Omental fat pad (tissue), 4 donors: ENCODE data around the gene CCM2. TPM values are rescaled to one million over a fixed set of nuclear protein-coding genes. Genes with fewer than 3 reads are reported as not detected.

Experiments used
- ATAC-seq: fragments of 150-250 bp; one replicate; pipeline ENCODE4 v1.9.1; 2016; ENCODE audit warnings: mild to moderate bottlenecking, moderate library complexity; ENCODE audit not compliant: low FRiP score
- DNase-seq: peaks from one replicate; pipeline ENCODE4 v3.0.0-alpha.2; 2019; ENCODE audit warnings: low spot score
- CTCF ChIP-seq, 3 donors: fragments of 450-650 bp; IDR thresholded peaks; one replicate each; pipeline ENCODE4 v1.5.1; 2016 to 2017; ENCODE audit warnings: antibody characterized with exemption in 3 of 3, mild to moderate bottlenecking in 3 of 3, moderate library complexity in 2 of 3
- total RNA-seq, 4 donors: library from RNA; depleted of rRNA; stranded (reverse); fragments of >200 nt; gene quantifications; one replicate each; pipeline ENCODE4 v1.1.0, GENCODE V29; 2016

Gene CCM2
- total RNA-seq, 4 donors from 2014 or later: 40.5 to 61.7 (median 57.6) TPM

DNA sequence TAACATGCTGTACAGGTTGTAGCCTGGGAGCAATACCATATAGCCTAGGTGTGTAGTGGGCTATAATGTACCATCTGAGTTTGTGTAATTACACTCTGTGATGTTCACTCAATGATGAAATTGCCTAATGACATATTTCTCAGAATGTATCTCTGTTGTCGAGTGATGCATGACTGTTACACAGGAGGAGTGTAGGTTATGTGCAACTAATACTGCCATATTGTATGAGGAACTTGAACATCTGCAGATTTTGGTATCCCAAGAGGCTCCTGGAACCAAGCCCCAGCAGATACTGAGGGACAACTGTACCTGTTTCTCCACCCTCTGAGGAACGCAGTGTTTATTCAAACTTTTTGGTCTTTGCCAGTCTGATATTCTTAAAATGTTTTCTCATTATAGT is 50.2 kb downstream of the CCM2 start:
- no peak for TF ChIP-seq CTCF (IDR thresholded peaks at IDR 0.05)

GRCh38 chr7:45052011-45052410 is 52.0 kb downstream of the CCM2 start:
- DNase-seq (no peak), ATAC-seq (no peak)
- TF ChIP-seq CTCF (IDR thresholded peaks at IDR 0.05): no peak

More for the DNA sequence above, 50.2 kb downstream of the CCM2 start:
- no peak for ATAC-seq
- no peak for DNase-seq

DNA sequence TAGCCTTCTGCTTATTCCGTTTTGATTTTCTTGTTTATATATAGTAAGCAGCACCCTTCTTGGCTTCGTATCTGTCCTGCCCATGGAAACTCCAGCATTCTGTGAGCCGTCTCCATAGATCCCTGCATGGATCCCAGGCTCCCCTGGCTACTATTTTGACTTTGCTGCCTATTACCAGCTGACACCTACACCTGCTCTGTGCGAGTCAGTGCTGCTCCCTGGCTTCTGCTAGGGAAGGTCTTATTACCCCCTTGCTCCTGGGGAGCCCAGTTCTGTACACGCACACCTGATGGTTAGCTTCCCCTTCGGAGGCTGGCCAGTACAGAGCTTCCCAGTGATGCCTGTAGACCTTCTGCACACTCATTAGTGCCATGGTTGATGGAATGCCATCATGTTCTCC is 53.4 kb downstream of the CCM2 start:
- no peak for TF ChIP-seq CTCF (IDR thresholded peaks at IDR 0.05)
- ATAC-seq (no peak), DNase-seq (no peak)

GRCh38 chr7:45053941-45054340 is 53.9 kb downstream of the CCM2 start:
- DNase-seq (no peak), ATAC-seq (no peak)
- TF ChIP-seq CTCF (IDR thresholded peaks at IDR 0.05): no peak

DNA sequence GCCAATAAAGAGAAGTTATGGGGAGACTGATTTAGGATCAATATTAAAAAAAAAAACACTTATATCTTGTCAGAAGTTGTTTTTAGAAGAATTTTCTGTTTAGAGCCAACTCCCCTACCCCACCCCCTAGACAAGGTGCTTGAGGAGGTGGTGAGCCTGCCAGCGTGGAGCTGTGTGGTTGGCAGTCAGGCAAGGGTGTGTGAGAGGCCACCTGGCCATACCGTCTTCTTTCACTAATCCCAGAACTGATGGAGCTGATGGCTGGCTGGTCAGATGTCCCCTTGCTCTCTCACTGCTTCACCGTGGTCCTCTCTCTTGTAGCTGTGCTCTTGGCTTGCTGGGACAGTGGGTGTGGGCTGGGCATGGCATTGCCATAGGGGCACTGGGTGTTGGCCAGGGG is 54.4 kb downstream of the CCM2 start:
- ATAC-seq: no peak
- TF ChIP-seq CTCF (IDR thresholded peaks at IDR 0.05): no peak
- DNase-seq: no peak

- no peak for ATAC-seq
- DNase-seq: no peak
These were observed 55.0 kb downstream of the CCM2 start for GRCh38 chr7:45055016-45055415.

More at GRCh38 chr7:45055016-45055415, 55.0 kb downstream of the CCM2 start:
- TF ChIP-seq CTCF (IDR thresholded peaks at IDR 0.05): no peak
